HG03354 (cell line): Measurements from ENCODE around the gene TMEM147.
A peak's percentile ranks its signal among the peaks of the same experiment; 100 is the strongest.
"Not testable (repeated sequence)": the region's sequence is repeated elsewhere in the genome, so short reads cannot be mapped to it uniquely, and the experiment has no call there.

Experiments
- ATAC-seq: cut with Tn5 transposase; IDR thresholded peaks from one replicate; pipeline ENCODE4 v1.9.1; 2021; ENCODE audit warnings: mild to moderate bottlenecking; ENCODE audit not compliant: unreplicated experiment, poor library complexity, severe bottlenecking

TMEM147 gene

GRCh38 chr19:35559281-35559659 is 13.8 kb downstream of the TMEM147 start:
- ATAC-seq: peak; percentile 74

- no peak for ATAC-seq
These were observed 14.4 kb downstream of the TMEM147 start for GRCh38 chr19:35559781-35560180.

- no peak for ATAC-seq
These were observed 14.8 kb downstream of the TMEM147 start for GRCh38 chr19:35560271-35560670.

- ATAC-seq: no peak
These were observed 15.3 kb downstream of the TMEM147 start for GRCh38 chr19:35560677-35561076.

DNA sequence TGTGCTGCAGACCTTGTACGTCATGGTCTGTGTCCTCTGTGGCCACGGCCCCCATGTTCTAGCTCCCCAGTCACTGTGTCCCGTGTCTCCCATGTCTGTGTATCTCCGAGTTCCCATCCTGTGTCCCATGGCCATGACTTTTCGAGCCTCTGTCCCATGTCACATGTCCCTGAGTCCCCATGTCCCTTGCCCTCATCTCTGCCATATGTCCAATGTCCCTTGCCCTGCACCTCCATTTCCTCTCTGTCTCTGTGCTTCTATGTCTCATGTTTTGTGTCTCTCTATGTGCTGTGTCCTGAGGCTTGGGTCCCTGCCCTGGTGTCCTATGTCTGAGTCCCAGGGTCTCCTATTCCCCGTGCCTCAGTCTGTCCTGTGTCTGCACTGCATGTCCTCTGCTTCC is 16.0 kb downstream of the TMEM147 start:
- no peak for ATAC-seq

GRCh38 chr19:35562336-35562735 is 16.9 kb downstream of the TMEM147 start:
- no peak for ATAC-seq

- ATAC-seq: no peak
These were observed 17.4 kb downstream of the TMEM147 start for GRCh38 chr19:35562776-35563175.

GRCh38 chr19:35563207-35563829 is 17.9 kb downstream of the TMEM147 start, which contains the start of gene ATP4A:
Gene ATP4A, minus strand, starts transcription at chr19:35563658. Its CDS starts 29 bp downstream, at chr19:35563629.
- ATAC-seq: no peak

DNA sequence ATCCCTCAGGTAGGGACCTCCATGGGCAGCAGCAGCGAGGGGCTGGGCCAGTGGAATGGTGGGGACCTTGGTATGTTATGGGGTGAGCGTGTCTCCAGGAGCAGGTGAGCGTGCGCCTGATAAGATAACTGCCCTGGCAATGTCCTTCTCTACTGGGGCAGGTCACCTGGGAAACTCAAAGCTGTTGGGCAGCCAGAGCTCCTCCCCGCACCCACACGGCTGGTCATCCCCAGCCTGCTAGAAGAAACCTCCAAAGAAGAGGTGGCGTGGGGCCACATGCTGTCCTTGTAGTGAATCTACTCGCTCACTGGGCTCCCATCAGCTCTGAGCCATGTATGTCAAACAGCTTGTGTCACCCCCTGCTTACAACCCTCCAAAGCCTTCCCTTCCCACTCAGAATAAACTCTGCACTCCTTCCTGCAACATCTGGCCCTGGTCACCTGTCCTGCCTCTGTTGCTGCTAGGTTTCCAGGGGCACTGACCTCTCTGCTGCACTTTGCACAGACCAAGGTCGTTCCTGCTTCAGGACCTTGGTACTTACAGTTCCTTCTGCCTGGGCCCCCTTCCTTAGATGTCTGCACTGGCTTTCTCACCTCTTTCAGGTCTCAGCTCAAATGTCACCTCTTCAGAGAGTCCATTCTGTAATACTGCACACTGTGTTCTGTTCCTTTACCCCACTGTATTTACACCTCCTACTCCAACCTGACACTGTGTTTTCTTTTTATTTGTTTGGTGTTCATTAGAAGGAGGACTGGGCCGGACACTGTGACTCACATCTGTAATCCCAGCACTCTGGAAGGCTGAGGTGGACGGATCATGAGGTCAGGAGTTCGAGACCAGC is 19.8 kb downstream of the TMEM147 start:
- ATAC-seq: no peak

DNA sequence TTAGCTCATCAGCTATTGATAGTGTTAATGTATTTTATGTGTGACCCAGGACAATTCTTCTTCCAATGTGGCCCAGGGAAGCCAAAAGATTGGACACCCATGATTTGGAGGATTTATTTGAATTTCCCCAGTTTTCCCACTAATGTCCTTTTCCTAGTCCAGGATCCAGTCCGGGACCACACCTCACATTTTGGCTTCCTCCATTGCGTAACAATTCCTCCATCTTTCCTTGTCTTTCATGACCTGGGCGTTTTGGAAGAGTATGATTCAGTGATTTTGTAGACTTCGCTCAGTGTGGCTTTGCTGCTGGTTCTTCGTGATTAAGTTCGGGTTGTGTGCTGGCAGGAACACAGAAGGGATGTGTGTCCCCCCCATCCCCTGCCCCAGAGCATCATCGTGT is 21.3 kb downstream of the TMEM147 start:
- ATAC-seq: no peak

- no peak for ATAC-seq
These were observed 23.9 kb downstream of the TMEM147 start for GRCh38 chr19:35569281-35569781.

DNA sequence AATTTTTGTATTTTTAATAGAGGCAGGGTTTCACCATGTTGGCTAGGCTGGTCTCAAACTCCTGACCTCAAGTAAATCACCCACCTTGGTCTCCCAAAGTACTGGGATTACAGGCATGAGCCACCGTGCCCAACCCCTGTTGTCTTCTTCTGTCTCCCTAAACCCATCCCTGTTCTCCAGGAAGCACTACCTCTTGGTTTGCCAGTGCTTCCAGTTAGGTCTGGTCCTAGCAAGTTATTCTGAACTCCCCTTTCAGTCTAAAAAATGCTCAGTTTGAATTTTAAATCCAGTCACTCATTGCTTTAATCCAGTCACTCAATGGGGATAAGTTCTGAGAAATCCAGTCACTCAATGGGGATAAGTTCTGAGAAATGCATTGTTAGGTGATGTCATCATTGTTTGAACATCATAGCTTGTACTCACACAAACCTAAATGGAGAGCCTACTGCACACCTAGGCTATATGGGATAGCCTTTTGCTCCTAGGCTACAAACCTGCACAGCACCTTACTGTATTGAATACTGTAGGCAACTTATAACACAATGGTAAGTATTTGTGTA is 26.1 kb downstream of the TMEM147 start:
- ATAC-seq: no peak

DNA sequence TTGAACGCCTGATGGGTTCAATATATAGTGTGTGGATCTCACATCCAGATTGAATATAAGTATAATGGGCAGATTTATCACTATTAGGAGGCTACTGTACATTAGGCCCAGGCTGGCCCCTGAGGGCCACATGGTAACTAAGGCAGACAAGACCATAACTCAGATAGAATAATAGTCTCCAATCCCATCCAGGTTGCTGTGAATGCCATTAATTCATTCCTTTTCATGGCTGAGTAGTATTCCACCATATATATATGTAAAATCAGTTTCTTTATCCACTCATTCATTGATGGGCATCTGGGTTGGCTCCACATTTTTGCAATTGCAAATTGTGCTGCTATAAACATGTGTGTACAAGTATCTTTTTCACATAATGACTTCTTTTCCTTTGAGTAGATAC is 32.5 kb downstream of the TMEM147 start:
- no peak for ATAC-seq

- no peak for ATAC-seq
These were observed 33.3 kb downstream of the TMEM147 start for GRCh38 chr19:35578707-35579106.

- no peak for ATAC-seq
These were observed 37.3 kb downstream of the TMEM147 start for GRCh38 chr19:35582760-35583159.

DNA sequence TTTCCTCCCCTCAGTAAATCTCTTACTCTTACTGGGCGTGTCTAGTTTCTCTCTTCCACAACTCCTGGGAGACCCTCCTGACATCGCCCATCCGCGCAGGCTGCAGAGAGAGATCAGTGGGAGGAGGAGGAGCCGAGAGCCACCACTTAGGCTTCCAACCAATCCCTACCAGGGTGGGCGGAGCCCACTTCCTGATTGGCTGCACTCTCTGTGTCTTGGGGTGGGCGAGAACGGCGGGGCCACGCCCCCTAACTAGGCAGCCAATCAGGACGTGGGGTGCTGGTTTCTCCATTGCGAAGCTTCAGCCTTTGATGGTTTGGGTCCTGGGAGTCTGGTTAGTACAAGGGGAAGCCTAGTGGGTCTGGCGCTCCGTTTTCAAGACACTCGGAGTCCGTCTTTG is 40.4 kb downstream of the TMEM147 start, which contains the start of gene PMIS2:
Gene PMIS2, plus strand, starts transcription at position 326 of the 400 bp plus-strand sequence. CDS start 87 bp downstream, outside the sequence.
- ATAC-seq: no peak

GRCh38 chr19:35587321-35587720 is 41.9 kb downstream of the TMEM147 start:
- no peak for ATAC-seq

GRCh38 chr19:35590875-35591274 is 45.4 kb downstream of the TMEM147 start:
- no peak for ATAC-seq

GRCh38 chr19:35592226-35592625 is 46.8 kb downstream of the TMEM147 start:
- ATAC-seq: no peak

GRCh38 chr19:35595026-35595425 is 49.6 kb downstream of the TMEM147 start:
- ATAC-seq: not testable (repeated sequence)

DNA sequence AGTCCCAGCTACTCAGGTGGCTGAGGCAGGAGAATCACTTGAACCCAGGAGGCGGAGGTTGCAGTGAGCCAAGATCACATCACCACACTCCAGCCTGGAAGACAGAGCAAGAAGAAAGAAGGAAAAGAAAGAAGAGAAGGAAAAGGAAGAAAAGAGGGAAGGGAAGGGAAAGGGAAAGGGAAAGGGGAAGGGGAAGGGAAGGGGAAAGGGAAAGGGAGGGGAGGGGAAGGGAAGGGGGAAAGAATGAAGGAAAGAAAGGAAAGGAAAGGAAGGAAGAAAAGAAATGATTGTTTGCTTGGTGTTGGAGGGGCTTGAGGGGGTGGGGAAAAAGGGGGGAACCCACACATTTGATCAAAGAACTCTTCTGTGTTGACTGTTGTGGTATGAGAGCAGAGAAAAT is 50.5 kb downstream of the TMEM147 start:
- no peak for ATAC-seq
